NCI-H69 (cell line): ENCODE results near the gene IRAK3.
"Not testable (repeated sequence)": the region's sequence is repeated elsewhere in the genome, so short reads cannot be mapped to it uniquely, and the experiment has no call there.

Experiments used
- DNase-seq: peaks from one replicate; lab custom pipeline; 2025; lab: John Stamatoyannopoulos, UW

Gene IRAK3

GRCh38 chr12:66170606-66171005 lies 18.4 kb upstream of the IRAK3 start:
- DNase-seq = no peak

GRCh38 chr12:66174391-66175325 lies 14.4 kb upstream of the IRAK3 start:
- not testable (repeated sequence) for DNase-seq

- DNase-seq = no peak
Measured at GRCh38 chr12:66176105-66176900, 12.7 kb upstream of the IRAK3 start.

- no peak for DNase-seq
Measured at GRCh38 chr12:66182956-66183355, 6.1 kb upstream of the IRAK3 start.

- DNase-seq = not testable (repeated sequence)
Measured at GRCh38 chr12:66184822-66185221, 4.2 kb upstream of the IRAK3 start.

GRCh38 chr12:66187036-66187435 lies 2.0 kb upstream of the IRAK3 start:
- no peak for DNase-seq

- DNase-seq = no peak
Measured at GRCh38 chr12:66187821-66188220, 1.2 kb upstream of the IRAK3 start.

GRCh38 chr12:66189486-66189843 lies 451 bp downstream of the IRAK3 start:
- DNase-seq = no peak

- no peak for DNase-seq
Measured at GRCh38 chr12:66189889-66190288, 875 bp downstream of the IRAK3 start.

- DNase-seq = no peak
Measured at GRCh38 chr12:66190519-66191370, 1.7 kb downstream of the IRAK3 start.

- DNase-seq = peak; percentile 14
Measured at GRCh38 chr12:66191547-66192126, 2.6 kb downstream of the IRAK3 start.

GRCh38 chr12:66194122-66194521 lies 5.1 kb downstream of the IRAK3 start:
- no peak for DNase-seq

GRCh38 chr12:66195242-66195641 lies 6.2 kb downstream of the IRAK3 start:
- DNase-seq = no peak

GRCh38 chr12:66196806-66197205 lies 7.8 kb downstream of the IRAK3 start:
- no peak for DNase-seq

GRCh38 chr12:66197495-66197921 lies 8.5 kb downstream of the IRAK3 start:
- DNase-seq = no peak

GRCh38 chr12:66199141-66199540 lies 10.1 kb downstream of the IRAK3 start:
- no peak for DNase-seq

- DNase-seq = no peak
Measured at GRCh38 chr12:66199831-66200509, 11.0 kb downstream of the IRAK3 start.

GRCh38 chr12:66203820-66204219 lies 14.8 kb downstream of the IRAK3 start:
- DNase-seq = no peak

- DNase-seq = no peak
Measured at GRCh38 chr12:66206141-66206540, 17.1 kb downstream of the IRAK3 start.

- DNase-seq = no peak
Measured at GRCh38 chr12:66210840-66211239, 21.8 kb downstream of the IRAK3 start.

GRCh38 chr12:66211573-66211972 lies 22.6 kb downstream of the IRAK3 start:
- DNase-seq = not testable (repeated sequence)
